H1 (cell line): ENCODE data around the gene CFAP97D1. TPM values are rescaled to one million over a fixed set of nuclear protein-coding genes. Genes with fewer than 3 reads are reported as not detected.

Experiments used
- CTCF ChIA-PET: fragments of 300-600 bp; sonication (Branson Sonifier 250); formaldehyde crosslinking; loops from one replicate; lab custom pipeline; 2021; ENCODE audit not compliant: partially characterized antibody; lab: Charles Lee
- POLR2A ChIA-PET: fragments of 300-600 bp; sonication (Branson Sonifier 250); formaldehyde crosslinking; loops from one replicate; lab custom pipeline; 2021; ENCODE audit warnings: inconsistent platforms; ENCODE audit not compliant: partially characterized antibody; lab: Charles Lee
- DNase-seq, 2 experiments: peaks; one replicate each; pipeline versions ENCODE4 v3.0.0 to v3.0.0-alpha.2; 2010 to 2022; ENCODE audit warnings: low spot score in 2 of 2, low read depth in 1 of 2, mixed read lengths in 1 of 2
- FAIRE-seq: peaks from 2 replicates; lab custom pipeline; 2011; peaks lifted over from hg19 to GRCh38; lab: Jason Lieb, UNC
- H2AFZ ChIP-seq: 2 replicates; pipeline ENCODE4 v1.8.1; 2012; ENCODE audit warnings: low read length, inconsistent platforms
- H2AK5ac ChIP-seq: 2 replicates; pipeline ENCODE4 v1.6.1; 2013; ENCODE audit warnings: low read depth, low read length
- H2BK120ac ChIP-seq: replicated peaks from 2 replicates; pipeline ENCODE3; 2013; ENCODE audit warnings: low read depth, low read length, inconsistent platforms
- H2BK12ac ChIP-seq: 2 replicates; pipeline ENCODE4 v1.6.1; 2013; ENCODE audit warnings: low read depth, low read length
- H2BK15ac ChIP-seq: 2 replicates; pipeline ENCODE4 v1.6.1; 2013; ENCODE audit warnings: low read length
- H2BK20ac ChIP-seq: 2 replicates; pipeline ENCODE4 v1.6.1; 2013; ENCODE audit warnings: low read length
- H2BK5ac ChIP-seq: 2 replicates; pipeline ENCODE4 v1.6.1; 2013; ENCODE audit warnings: low read depth, low read length
- H3K14ac ChIP-seq: 2 replicates; pipeline ENCODE4 v1.6.1; 2013; ENCODE audit warnings: inconsistent platforms; ENCODE audit not compliant: insufficient read length
- H3K18ac ChIP-seq: 2 replicates; pipeline ENCODE4 v1.6.1; 2013; ENCODE audit warnings: low read length; ENCODE audit errors: extremely low read depth
- H3K23ac ChIP-seq: 2 replicates; pipeline ENCODE4 v1.6.1; 2013; ENCODE audit warnings: inconsistent platforms; ENCODE audit not compliant: insufficient read length
- H3K23me2 ChIP-seq: 2 replicates; pipeline ENCODE4 v1.6.1; 2013; ENCODE audit warnings: low read depth, low read length
- H3K27ac ChIP-seq: 2 replicates; pipeline ENCODE4 v1.6.1; 2011; ENCODE audit warnings: low read depth, low read length, inconsistent platforms
- H3K27me3 ChIP-seq, 4 experiments: replicated peaks in 1 of 4; 1 replicate in 1 of 4; 2 replicates in 3 of 4; pipeline versions ENCODE4 v1.6.1 to v1.8.1; 2011 to 2013; ENCODE audit warnings: low read length in 3 of 4, mild to moderate bottlenecking in 3 of 4, inconsistent platforms in 2 of 4, mixed read lengths in 2 of 4, moderate library complexity in 1 of 4; ENCODE audit not compliant: control insufficient read depth in 3 of 4, insufficient read depth in 3 of 4; ENCODE audit errors: extremely low read depth in 1 of 4
- H3K36me3 ChIP-seq, 4 experiments: 2 replicates each; pipeline versions ENCODE4 v1.6.1 to v1.8.1; 2011 to 2013; ENCODE audit warnings: mild to moderate bottlenecking in 4 of 4, low read length in 3 of 4, moderate library complexity in 2 of 4, control low read depth in 1 of 4, inconsistent platforms in 1 of 4; ENCODE audit not compliant: insufficient read depth in 4 of 4, control insufficient read depth in 2 of 4
- H3K4ac ChIP-seq: replicated peaks from 2 replicates; pipeline ENCODE3; 2013; ENCODE audit warnings: low read length, low read depth, mixed read lengths, inconsistent platforms; ENCODE audit not compliant: insufficient read length
- H3K4me1 ChIP-seq, 4 experiments: replicated peaks in 1 of 4; 1 replicate in 1 of 4; 2 replicates in 3 of 4; pipeline versions ENCODE4 v1.6.1 to v1.8.1; 2011 to 2013; ENCODE audit warnings: low read length in 3 of 4, inconsistent platforms in 2 of 4, mixed read lengths in 1 of 4; ENCODE audit not compliant: insufficient read depth in 4 of 4, control insufficient read depth in 3 of 4
- H3K4me2 ChIP-seq, 2 experiments: 2 replicates each; pipeline versions ENCODE4 v1.6.1 to v1.8.1; 2011 to 2013; ENCODE audit warnings: low read depth in 2 of 2, low read length in 2 of 2, control low read depth in 1 of 2, inconsistent platforms in 1 of 2, mild to moderate bottlenecking in 1 of 2; ENCODE audit not compliant: insufficient read depth in 1 of 2
- H3K4me3 ChIP-seq, 4 experiments: fragments of 200-600, 300-600 bp in 1 of 4; sonication (generic), shearing (Covaris generic), sonication (Bioruptor Twin) in 1 of 4; 2 replicates each; pipeline versions ENCODE4 v1.5.1 to v1.8.1; 2011 to 2016; ENCODE audit warnings: low read length in 4 of 4, low read depth in 3 of 4, control low read depth in 2 of 4, inconsistent platforms in 2 of 4, mild to moderate bottlenecking in 2 of 4, mixed read lengths in 1 of 4, moderate library complexity in 1 of 4; ENCODE audit not compliant: insufficient read depth in 2 of 4; ENCODE audit errors: extremely low read depth in 1 of 4
- H3K56ac ChIP-seq: replicated peaks from 2 replicates; pipeline ENCODE3; 2013; ENCODE audit warnings: low read depth, mild to moderate bottlenecking, mixed read lengths, low read length, inconsistent platforms; ENCODE audit not compliant: insufficient read length
- H3K79me1 ChIP-seq: 2 replicates; pipeline ENCODE4 v1.6.1; 2013; ENCODE audit warnings: low read depth, low read length, control low read depth
- H3K79me2 ChIP-seq, 2 experiments: 2 replicates each; pipeline versions ENCODE4 v1.6.1 to v1.8.1; 2012 to 2013; ENCODE audit warnings: low read length in 2 of 2, mild to moderate bottlenecking in 2 of 2, inconsistent platforms in 1 of 2; ENCODE audit not compliant: insufficient read depth in 2 of 2, control insufficient read depth in 1 of 2
- H3K9ac ChIP-seq, 4 experiments: replicated peaks in 1 of 4; 1 replicate in 1 of 4; 2 replicates in 3 of 4; pipeline versions ENCODE4 v1.6.1 to v1.8.1; 2011 to 2013; ENCODE audit warnings: low read depth in 3 of 4, low read length in 3 of 4, control low read depth in 2 of 4, mild to moderate bottlenecking in 2 of 4, moderate library complexity in 2 of 4, inconsistent platforms in 1 of 4; ENCODE audit errors: extremely low read depth in 1 of 4
- H3K9me3 ChIP-seq, 2 experiments: 2 replicates each; pipeline versions ENCODE4 v1.6.1 to v1.8.1; 2012 to 2013; ENCODE audit warnings: mild to moderate bottlenecking in 2 of 2, moderate library complexity in 2 of 2, control low read depth in 1 of 2, inconsistent platforms in 1 of 2, low read depth in 1 of 2, low read length in 1 of 2, mixed read lengths in 1 of 2; ENCODE audit not compliant: insufficient read depth in 2 of 2
- H4K20me1 ChIP-seq, 2 experiments: replicated peaks in 1 of 2; 2 replicates each; pipeline versions ENCODE3 to v1.8.1; 2011 to 2013; ENCODE audit warnings: inconsistent platforms in 2 of 2, low read length in 2 of 2, mild to moderate bottlenecking in 1 of 2; ENCODE audit not compliant: insufficient read depth in 2 of 2, control insufficient read depth in 1 of 2
- H4K5ac ChIP-seq: 2 replicates; pipeline ENCODE4 v1.6.1; 2013; ENCODE audit warnings: low read length, low read depth, mixed read lengths, inconsistent platforms; ENCODE audit not compliant: insufficient read length
- H4K8ac ChIP-seq: 2 replicates; pipeline ENCODE4 v1.8.0; 2013; ENCODE audit warnings: mild to moderate bottlenecking, moderate library complexity, low read length, inconsistent platforms; ENCODE audit not compliant: insufficient read depth; ENCODE audit errors: extremely low read depth
- H4K91ac ChIP-seq: replicated peaks from 2 replicates; pipeline ENCODE3; 2013; ENCODE audit warnings: low read length, mixed read lengths, inconsistent platforms; ENCODE audit not compliant: insufficient read length
- EGR1 ChIP-seq: IDR thresholded peaks from 2 replicates; pipeline ENCODE4 v1.6.1; 2011; ENCODE audit warnings: low read depth, low read length, borderline replicate concordance
- MAX ChIP-seq: IDR thresholded peaks from 2 replicates; pipeline ENCODE4 v1.6.1; 2012; ENCODE audit warnings: inconsistent platforms
- NRF1 ChIP-seq: IDR thresholded peaks from 2 replicates; pipeline ENCODE4 v1.6.1; 2011; ENCODE audit warnings: mild to moderate bottlenecking, low read depth, low read length, improper control_type of control experiment
- POU5F1 ChIP-seq: IDR thresholded peaks from 2 replicates; pipeline ENCODE4 v1.6.1; 2011; ENCODE audit warnings: low read depth, mild to moderate bottlenecking, low read length, moderate library complexity
- WGBS, 2 experiments: shearing (Covaris generic) in 1 of 2; methylation state at CpG; one replicate each; pipeline versions ENCODE4 v1.1.6 to v1.1.7; 2013 to 2015; ENCODE audit warnings: low lambda C conversion rate in 2 of 2, mixed read lengths in 2 of 2, inconsistent platforms in 1 of 2, low coverage in 1 of 2, missing lambda C conversion rate in 1 of 2; ENCODE audit not compliant: insufficient replicate concordance in 2 of 2, insufficient coverage in 1 of 2, insufficient read length in 1 of 2; ENCODE audit errors: extremely low coverage in 1 of 2, missing lambda C conversion rate in 1 of 2; 5-methylcytosine and 5-hydroxymethylcytosine counted together
- polyA plus RNA-seq, 7 experiments: library from polyadenylated mRNA; depleted of rRNA in 3 of 7; stranded (reverse) in 5 of 7; unstranded in 2 of 7; fragments of >200 nt in 5 of 7; fragments of 200-250 nt in 2 of 7; gene quantifications; 1 replicate in 5 of 7; 2 replicates in 1 of 7; 4 replicates in 1 of 7; pipeline versions ENCODE4 v1.2.1 to v1.2.3, GENCODE V29; 2011 to 2013; ENCODE audit warnings: missing spikeins in 2 of 7, mixed read lengths in 2 of 7
- total RNA-seq: library from RNA; stranded (reverse); fragmentation: NEBNext Ultra II Directional; extraction: Animal tissue kit (Norgen Biotek cat#: 25700); gene quantifications from 2 replicates; pipeline ENCODE4 v1.2.1, GENCODE V29; 2021
- TF ChIP-seq, protein P1 (sequence below): IDR thresholded peaks from 2 replicates; pipeline ENCODE4 v1.6.1; 2012; ENCODE audit warnings: inconsistent platforms

Gene CFAP97D1
- total and polyA plus RNA-seq, 2 of the 8 experiments (the other 6 are each of a cell fraction or from before 2014, with no cell fraction given) = 0.02 to 0.07 TPM

GRCh38 chr17:43832168-43832975, 52.1 kb downstream of the CFAP97D1 start:
- no peak overlapping the region for H3K4ac ChIP-seq
- peaks cover 0 to 4% (median 0%) of the 10 kb centered on the region in 4 experiments; a peak in 1 of 8 replicates for H3K36me3 ChIP-seq
- DNase-seq (peak in 1 of 2 experiments; percentile 65), FAIRE-seq (no peak)
- H4K20me1 ChIP-seq = peaks cover 0 to 2% of the 10 kb centered on the region in 2 experiments
- H3K79me2 ChIP-seq = no peaks in the 10 kb centered on the region
- H4K5ac ChIP-seq = peak overlapping the region; percentile 49
- peaks cover 0 to 4% of the 10 kb centered on the region in 2 experiments; a peak in 2 of 4 replicates for H3K9me3 ChIP-seq
- H2AK5ac ChIP-seq = no peak overlapping the region
- H3K9ac ChIP-seq = no peak overlapping the region; a peak in 1 of 7 replicates
- peak overlapping the region; percentile 44 to 87 (median 57) for H3K4me3 ChIP-seq
- H2BK15ac ChIP-seq = no peak overlapping the region
- peaks cover 0 to 15% (median 13%) of the 10 kb centered on the region in 4 experiments; a peak in 6 of 7 replicates for H3K27me3 ChIP-seq
- peaks cover 0 to 11% (median 6%) of the 10 kb centered on the region in 4 experiments; a peak in 5 of 7 replicates for H3K4me1 ChIP-seq
- ChIA-PET POLR2A (interaction anchor here (1.2 to 1.4 kb wide), 2 partner anchors 14 to 29 kb away, joined by 3 to 5 read pairs; partner anchors contain the start of gene CD300LG), CTCF (interaction anchor here (0.6 to 2.2 kb wide), 4 partner anchors 11 to 814 kb away, joined by 3 to 10 read pairs (median 4); partner anchors contain the start of gene CD300LG)
- H3K18ac ChIP-seq = peak overlapping the region; percentile 48; the same call in 1 of the 2 replicates
- H2BK120ac ChIP-seq = no peak overlapping the region
- H3K23ac ChIP-seq = no peak overlapping the region
- TF ChIP-seq POU5F1 (no peak), NRF1 (no peak), EGR1 (no peak), MAX (peak; percentile 69; the same call in 1 of the 2 replicates)
- TF ChIP-seq, protein P1, sequence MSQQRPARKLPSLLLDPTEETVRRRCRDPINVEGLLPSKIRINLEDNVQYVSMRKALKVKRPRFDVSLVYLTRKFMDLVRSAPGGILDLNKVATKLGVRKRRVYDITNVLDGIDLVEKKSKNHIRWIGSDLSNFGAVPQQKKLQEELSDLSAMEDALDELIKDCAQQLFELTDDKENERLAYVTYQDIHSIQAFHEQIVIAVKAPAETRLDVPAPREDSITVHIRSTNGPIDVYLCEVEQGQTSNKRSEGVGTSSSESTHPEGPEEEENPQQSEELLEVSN = peak; percentile 30; the same call in 1 of the 2 replicates
- WGBS, 2 experiments = 29% methylated on average over 18 of the region's 51 CpGs; no CpG with 5 or more reads in 1 of the 2 experiments
- no peak overlapping the region for H2AFZ ChIP-seq
- H2BK5ac ChIP-seq = no peak overlapping the region
- no peak overlapping the region for H2BK20ac ChIP-seq
- H3K56ac ChIP-seq = no peak overlapping the region
- 0 out of 2 replicates have a peak overlapping the region, but pooled peaks have one; percentile 39 for H2BK12ac ChIP-seq
- peaks cover 10% of the 10 kb centered on the region; the same call in 1 of the 2 replicates for H3K23me2 ChIP-seq
- H3K79me1 ChIP-seq = no peaks in the 10 kb centered on the region
- peak overlapping the region; percentile 83 for H4K91ac ChIP-seq
- H4K8ac ChIP-seq = peak overlapping the region; percentile 81; the same call in 1 of the 2 replicates
- H3K14ac ChIP-seq = no peak overlapping the region
- H3K27ac ChIP-seq = no peak overlapping the region
- H3K4me2 ChIP-seq = peak overlapping the region; percentile 80 to 95
